B cell (primary cell): ENCODE measurements around the gene PLAC9. TPM values are rescaled to one million over a fixed set of nuclear protein-coding genes. Genes with fewer than 3 reads are reported as not detected.

Experiments used
- ATAC-seq: fragments of 200-7000 bp; cut with Tn5 transposase; one replicate; pipeline ENCODE4 v1.10.0; 2021; ENCODE audit warnings: low read depth, mild to moderate bottlenecking, moderate number of reproducible peaks, moderate library complexity
- CTCF ChIA-PET: fragments of 350-600 bp; sonication (Branson Sonifier 250); formaldehyde crosslinking; loops from one replicate; lab custom pipeline; 2021; ENCODE audit warnings: antibody characterized with exemption, inconsistent platforms; lab: Charles Lee
- POLR2A ChIA-PET: fragments of 350-600 bp; sonication (Branson Sonifier 250); formaldehyde crosslinking; loops from one replicate; lab custom pipeline; 2021; ENCODE audit warnings: antibody characterized with exemption; lab: Charles Lee
- DNase-seq: peaks from one replicate; pipeline ENCODE4 v3.0.0; 2013
- H2AFZ ChIP-seq: 2 replicates; pipeline ENCODE4 v1.6.1; 2012; ENCODE audit warnings: mild to moderate bottlenecking, low read depth, low read length; ENCODE audit not compliant: insufficient read depth, poor library complexity, severe bottlenecking
- H3K27ac ChIP-seq, 2 donors: 1 replicate in 1 of 2; 2 replicates in 1 of 2; pipeline ENCODE4 v1.5.1; 2012 to 2013; ENCODE audit warnings: low read length in 2 of 2, mild to moderate bottlenecking in 2 of 2, moderate library complexity in 1 of 2
- H3K27me3 ChIP-seq, 4 experiments: fragments of 200-600 bp in 1 of 4; sonication (generic) in 1 of 4; replicated peaks in 1 of 4; 1 replicate in 2 of 4; 2 replicates in 2 of 4; pipeline versions ENCODE4 v1.6.1 to v1.7.0; 2013 to 2016; ENCODE audit warnings: low read length in 3 of 4, mild to moderate bottlenecking in 2 of 4, mixed read lengths in 1 of 4, moderate library complexity in 1 of 4; ENCODE audit not compliant: insufficient read depth in 4 of 4, control insufficient read depth in 3 of 4; ENCODE audit errors: control extremely low read depth in 1 of 4
- H3K36me3 ChIP-seq, 2 experiments: replicated peaks in 1 of 2; 1 replicate in 1 of 2; 2 replicates in 1 of 2; pipeline versions ENCODE4 v1.6.1 to v1.7.1; 2013; ENCODE audit warnings: low read length in 1 of 2; ENCODE audit not compliant: insufficient read depth in 2 of 2, control insufficient read depth in 1 of 2; ENCODE audit errors: control extremely low read depth in 1 of 2, extremely low read depth in 1 of 2
- H3K4me1 ChIP-seq, 2 donors: fragments of 200-600 bp in 1 of 2; sonication (generic) in 1 of 2; 1 replicate in 1 of 2; 2 replicates in 1 of 2; pipeline versions ENCODE4 v1.5.1 to v1.6.1; 2013 to 2017; ENCODE audit warnings: low read length in 2 of 2; ENCODE audit not compliant: control insufficient read depth in 2 of 2, insufficient read depth in 2 of 2
- H3K4me2 ChIP-seq: replicated peaks from 2 replicates; pipeline ENCODE3; 2012; ENCODE audit warnings: mild to moderate bottlenecking, low read depth, low read length; ENCODE audit not compliant: poor library complexity, severe bottlenecking
- H3K4me3 ChIP-seq, 5 experiments: fragments of 200-600 bp in 1 of 5; sonication (generic) in 1 of 5; 1 replicate in 3 of 5; 2 replicates in 2 of 5; pipeline versions ENCODE4 v1.5.1 to v1.7.0; 2011 to 2016; ENCODE audit warnings: low read length in 4 of 5, mild to moderate bottlenecking in 4 of 5, low read depth in 2 of 5, control low read depth in 1 of 5, moderate library complexity in 1 of 5; ENCODE audit not compliant: insufficient read depth in 1 of 5; ENCODE audit errors: control extremely low read depth in 1 of 5, extremely low read depth in 1 of 5
- H3K79me2 ChIP-seq: fragments of 200-600 bp; sonication (generic); one replicate; pipeline ENCODE4 v1.6.0; 2016; ENCODE audit warnings: low read length; ENCODE audit not compliant: control insufficient read depth, insufficient read depth
- H3K9ac ChIP-seq: fragments of 200-600 bp; sonication (generic); 2 replicates; pipeline ENCODE4 v1.6.1; 2017; ENCODE audit warnings: mild to moderate bottlenecking, low read length, moderate library complexity
- H3K9me3 ChIP-seq, 3 donors: one replicate each; pipeline versions ENCODE4 v1.6.1 to v1.7.1; 2013; ENCODE audit warnings: low read length in 2 of 3; ENCODE audit not compliant: control insufficient read depth in 2 of 3, insufficient read depth in 1 of 3; ENCODE audit errors: control extremely low read depth in 1 of 3
- H4K20me1 ChIP-seq: 2 replicates; pipeline ENCODE4 v1.6.0; 2012; ENCODE audit warnings: mild to moderate bottlenecking, low read length; ENCODE audit not compliant: insufficient read depth, control insufficient read depth, poor library complexity, severe bottlenecking
- H3K27ac Mint-ChIP-seq: one replicate; pipeline ENCODE4 v1.8.0; 2021; ENCODE audit warnings: mixed read lengths
- H3K27me3 Mint-ChIP-seq: one replicate; pipeline ENCODE4 v1.8.0; 2021; ENCODE audit warnings: mixed read lengths
- H3K4me1 Mint-ChIP-seq: one replicate; pipeline ENCODE4 v1.8.0; 2021; ENCODE audit warnings: mixed read lengths
- H3K4me3 Mint-ChIP-seq: one replicate; pipeline ENCODE4 v1.8.0; 2021; ENCODE audit warnings: mixed read lengths
- H3K9me3 Mint-ChIP-seq: one replicate; pipeline ENCODE4 v1.8.0; 2022; ENCODE audit warnings: mixed read lengths; ENCODE audit not compliant: insufficient read depth
- EZH2 ChIP-seq: IDR thresholded peaks from 2 replicates; pipeline ENCODE4 v1.6.1; 2012; ENCODE audit warnings: borderline replicate concordance, low read depth, mild to moderate bottlenecking, moderate library complexity, low read length; ENCODE audit not compliant: insufficient read depth, poor library complexity, severe bottlenecking
- WGBS: methylation state at CpG from one replicate; pipeline ENCODE4 v1.1.5; 2013; ENCODE audit warnings: missing lambda C conversion rate; ENCODE audit not compliant: insufficient coverage; 5-methylcytosine and 5-hydroxymethylcytosine counted together
- intact Hi-C: fragments of 100-400 bp; cut with micrococcal nuclease; formaldehyde crosslinking; loops from one replicate; pipeline ENCODE4 v1.10.0; 2022
- polyA plus RNA-seq: library from polyadenylated mRNA; depleted of rRNA; stranded (reverse); fragments of >200 nt; gene quantifications from 2 replicates; pipeline ENCODE4 v1.2.3, GENCODE V29; 2012
- total RNA-seq, 2 donors: library from RNA; stranded (reverse); fragments of 120-200 nt in 1 of 2; gene quantifications; 1 replicate in 1 of 2; 2 replicates in 1 of 2; pipeline versions ENCODE4 v1.2.3 to v1.2.4, GENCODE V29; 2013 to 2022
- TF ChIP-seq, protein P1 (sequence below): fragments of 200-600 bp; IDR thresholded peaks from one replicate; pipeline ENCODE4 v1.8.0; 2022; ENCODE audit warnings: antibody characterized with exemption, mild to moderate bottlenecking

PLAC9 gene
- total and polyA plus RNA-seq, 2 donors (not counting 1 experiment from before 2014, with no cell fraction given), result not detected

DNA sequence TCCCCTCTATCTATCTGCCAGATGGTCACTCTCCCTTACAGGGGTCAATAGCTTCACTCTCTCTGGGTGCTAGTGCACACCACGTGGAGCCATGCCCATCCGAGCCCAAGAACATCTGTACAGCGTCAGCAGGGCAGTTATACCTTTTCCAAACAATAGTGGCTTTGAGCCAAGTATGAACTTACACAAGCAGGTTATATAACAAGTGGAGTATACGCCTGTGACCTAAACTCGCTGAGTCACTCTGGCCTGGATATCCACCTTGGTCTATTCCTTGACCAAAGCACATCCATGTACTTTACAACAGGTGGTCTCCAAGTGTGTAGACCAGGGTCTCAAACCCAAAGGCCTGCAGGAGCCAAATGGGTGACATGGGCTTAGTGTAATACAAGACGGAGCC, 20.3 kb downstream of the PLAC9 start:
- Histone ChIP-seq H3K79me2 (no peaks in the 10 kb centered on the region), H2AFZ (no peak overlapping the region), H3K4me3 (no peak overlapping the region), H3K9me3 (peaks cover 0 to 4% (median 0%) of the 10 kb centered on the region in 3 donors), H3K4me1 (no peaks in the 10 kb centered on the region), H4K20me1 (no peaks in the 10 kb centered on the region), H3K9ac (no peak overlapping the region), H3K36me3 (peaks cover 3 to 61% of the 10 kb centered on the region in 2 experiments), H3K4me2 (no peak overlapping the region), H3K27ac (no peak overlapping the region), H3K27me3 (no peaks in the 10 kb centered on the region)
- H3K27me3 Mint-ChIP-seq, result no peaks in the 10 kb centered on the region
- H3K27ac Mint-ChIP-seq, result no peak overlapping the region
- no peaks in the 10 kb centered on the region for H3K9me3 Mint-ChIP-seq
- ChIA-PET POLR2A (no interaction called here), CTCF (interaction anchor here (2.3 kb wide), 1 partner anchor 9 kb away, joined by 11 read pairs; no protein-coding TSS in a partner anchor)
- TF ChIP-seq EZH2, result no peak
- TF ChIP-seq, protein P1, sequence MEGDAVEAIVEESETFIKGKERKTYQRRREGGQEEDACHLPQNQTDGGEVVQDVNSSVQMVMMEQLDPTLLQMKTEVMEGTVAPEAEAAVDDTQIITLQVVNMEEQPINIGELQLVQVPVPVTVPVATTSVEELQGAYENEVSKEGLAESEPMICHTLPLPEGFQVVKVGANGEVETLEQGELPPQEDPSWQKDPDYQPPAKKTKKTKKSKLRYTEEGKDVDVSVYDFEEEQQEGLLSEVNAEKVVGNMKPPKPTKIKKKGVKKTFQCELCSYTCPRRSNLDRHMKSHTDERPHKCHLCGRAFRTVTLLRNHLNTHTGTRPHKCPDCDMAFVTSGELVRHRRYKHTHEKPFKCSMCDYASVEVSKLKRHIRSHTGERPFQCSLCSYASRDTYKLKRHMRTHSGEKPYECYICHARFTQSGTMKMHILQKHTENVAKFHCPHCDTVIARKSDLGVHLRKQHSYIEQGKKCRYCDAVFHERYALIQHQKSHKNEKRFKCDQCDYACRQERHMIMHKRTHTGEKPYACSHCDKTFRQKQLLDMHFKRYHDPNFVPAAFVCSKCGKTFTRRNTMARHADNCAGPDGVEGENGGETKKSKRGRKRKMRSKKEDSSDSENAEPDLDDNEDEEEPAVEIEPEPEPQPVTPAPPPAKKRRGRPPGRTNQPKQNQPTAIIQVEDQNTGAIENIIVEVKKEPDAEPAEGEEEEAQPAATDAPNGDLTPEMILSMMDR, result no peak
- no peak overlapping the region for H3K4me3 Mint-ChIP-seq
- ATAC-seq, result no peak
- intact Hi-C loops, result no loop called here
- whole genome bisulfite sequencing, result 91% methylated on average over 4 of the region's 6 CpGs
- no peak for DNase-seq
- no peaks in the 10 kb centered on the region for H3K4me1 Mint-ChIP-seq

DNA sequence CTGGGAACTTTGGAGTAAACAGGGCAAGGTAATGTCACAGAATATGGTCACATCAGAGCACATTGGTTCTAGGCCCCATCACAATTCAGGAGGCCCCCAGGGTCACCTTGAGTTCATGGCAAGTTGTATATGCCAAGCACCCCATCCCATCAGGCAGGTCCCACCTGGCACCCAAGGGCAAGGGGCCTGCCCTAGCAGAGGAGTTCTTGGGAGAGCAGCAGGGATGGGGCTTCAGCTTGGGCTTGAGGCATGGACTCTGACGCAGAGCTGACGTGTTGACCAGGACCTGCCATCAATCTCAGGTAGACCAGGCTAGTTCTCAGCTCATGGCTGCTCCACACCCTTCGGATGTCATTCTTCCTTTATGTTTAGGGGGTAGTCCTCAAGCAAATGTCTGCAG, 20.9 kb downstream of the PLAC9 start:
- H3K27me3 Mint-ChIP-seq, result no peaks in the 10 kb centered on the region
- H3K27ac Mint-ChIP-seq, result peak overlapping the region; percentile 33
- H3K4me1 Mint-ChIP-seq, result no peaks in the 10 kb centered on the region
- no peaks in the 10 kb centered on the region for H3K9me3 Mint-ChIP-seq
- Histone ChIP-seq H3K9me3 (peaks cover 0 to 4% (median 0%) of the 10 kb centered on the region in 3 donors), H3K79me2 (no peaks in the 10 kb centered on the region), H2AFZ (no peak overlapping the region), H3K4me1 (no peaks in the 10 kb centered on the region), H4K20me1 (no peaks in the 10 kb centered on the region), H3K36me3 (peaks cover 1 to 67% of the 10 kb centered on the region in 2 experiments), H3K27me3 (no peaks in the 10 kb centered on the region), H3K27ac (no peak overlapping the region), H3K4me2 (no peak overlapping the region), H3K9ac (no peak overlapping the region), H3K4me3 (no peak overlapping the region)
- ChIA-PET CTCF (interaction anchor here (2.3 kb wide), 1 partner anchor 10 kb away, joined by 11 read pairs; no protein-coding TSS in a partner anchor), POLR2A (no interaction called here)
- WGBS, result 100% methylated on average over 3 of the region's 3 CpGs
- H3K4me3 Mint-ChIP-seq, result no peak overlapping the region
- TF ChIP-seq EZH2, result no peak
- TF ChIP-seq, protein P1, result no peak
- DNase-seq (no peak), ATAC-seq (no peak)
- intact Hi-C loops, result no loop called here
